GM12891 (cell line): ENCODE results near the gene GYG1.

Source experiments
- DNase-seq: peaks from one replicate; pipeline ENCODE4 v3.0.0; 2011; ENCODE audit warnings: low spot score; ENCODE audit not compliant: insufficient read length
- FAIRE-seq: peaks from 2 replicates; lab custom pipeline; 2011; peaks lifted over from hg19 to GRCh38; lab: Jason Lieb, UNC
- PAX5 ChIP-seq: IDR thresholded peaks from 2 replicates; pipeline ENCODE4 v1.6.1; 2011; ENCODE audit warnings: low read length, moderate library complexity, mild to moderate bottlenecking; ENCODE audit not compliant: insufficient read depth, severe bottlenecking
- POLR2A ChIP-seq: IDR thresholded peaks from 2 replicates; pipeline ENCODE4 v1.6.1; 2011; ENCODE audit warnings: low read depth, low read length, control low read depth
- POLR2AphosphoS5 ChIP-seq: IDR thresholded peaks from 2 replicates; pipeline ENCODE4 v1.6.1; 2011; ENCODE audit warnings: low read depth, low read length, control low read depth
- POU2F2 ChIP-seq: IDR thresholded peaks from 2 replicates; pipeline ENCODE4 v1.6.1; 2011; ENCODE audit warnings: low read depth, mild to moderate bottlenecking, control low read depth, low read length, moderate library complexity
- SPI1 ChIP-seq: IDR thresholded peaks from 2 replicates; pipeline ENCODE4 v1.6.1; 2011; ENCODE audit warnings: low read depth, low read length, control low read depth
- TAF1 ChIP-seq: IDR thresholded peaks from 2 replicates; pipeline ENCODE4 v1.6.1; 2011; ENCODE audit warnings: low read depth, low read length, control low read depth

GYG1 gene

GRCh38 chr3:149061776-149062175 lies 70.4 kb downstream of the GYG1 start:
- TF ChIP-seq POU2F2 = no peak
- no peak for TF ChIP-seq POLR2A
- no peak for TF ChIP-seq TAF1
- no peak for TF ChIP-seq PAX5
- TF ChIP-seq POLR2AphosphoS5 = no peak
- TF ChIP-seq SPI1 = no peak
- DNase-seq (no peak), FAIRE-seq (no peak)

DNA sequence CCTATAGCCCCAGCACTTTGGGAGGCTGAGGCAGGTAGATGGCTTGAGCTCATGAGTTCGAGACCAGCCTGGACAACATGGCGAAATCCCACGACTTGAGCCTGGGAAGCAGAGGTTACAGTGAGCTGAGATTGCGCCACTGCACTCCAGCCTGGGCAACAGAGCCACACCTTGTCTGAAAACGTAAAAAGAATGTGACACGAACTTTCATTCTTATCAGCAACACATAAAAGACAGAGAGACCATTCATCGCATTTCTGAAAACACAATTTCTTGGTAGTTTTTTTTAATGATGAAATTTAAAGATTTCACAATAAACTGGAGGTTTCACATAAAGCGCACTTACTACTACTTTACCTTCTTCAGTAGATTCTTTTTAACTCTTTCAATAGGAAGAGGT lies 76.5 kb downstream of the GYG1 start:
- FAIRE-seq (no peak), DNase-seq (no peak)
- TF ChIP-seq POLR2AphosphoS5 (no peak), POLR2A (no peak), SPI1 (no peak), POU2F2 (no peak), TAF1 (no peak)
